Dendritic cell treated with granulocyte-macrophage colony-stimulating factor and Interleukin-4, amounts not matched to agents 40 ng/mL and 50 ng/mL, for 4 days (primary cell): Measurements from ENCODE around the gene TGM6.

Experiments used
- H3K27ac Mint-ChIP-seq: one replicate; pipeline ENCODE4 v1.8.0; 2022; ENCODE audit warnings: mild to moderate bottlenecking, mixed read lengths
- H3K27me3 Mint-ChIP-seq: one replicate; pipeline ENCODE4 v1.8.0; 2022; ENCODE audit warnings: mild to moderate bottlenecking, mixed read lengths
- H3K36me3 Mint-ChIP-seq: one replicate; pipeline ENCODE4 v1.8.0; 2022; ENCODE audit warnings: low read depth, mixed read lengths
- H3K4me1 Mint-ChIP-seq: one replicate; pipeline ENCODE4 v1.8.0; 2022; ENCODE audit warnings: low read depth, mixed read lengths
- H3K4me3 Mint-ChIP-seq: one replicate; pipeline ENCODE4 v1.8.0; 2022; ENCODE audit warnings: mild to moderate bottlenecking, moderate library complexity, mixed read lengths
- H3K9me3 Mint-ChIP-seq: one replicate; pipeline ENCODE4 v1.8.0; 2022; ENCODE audit warnings: mixed read lengths
- intact Hi-C: fragments of 100-400 bp; cut with micrococcal nuclease; formaldehyde crosslinking; loops from one replicate; pipeline ENCODE4 v1.15.0; 2022

The TGM6 gene

DNA sequence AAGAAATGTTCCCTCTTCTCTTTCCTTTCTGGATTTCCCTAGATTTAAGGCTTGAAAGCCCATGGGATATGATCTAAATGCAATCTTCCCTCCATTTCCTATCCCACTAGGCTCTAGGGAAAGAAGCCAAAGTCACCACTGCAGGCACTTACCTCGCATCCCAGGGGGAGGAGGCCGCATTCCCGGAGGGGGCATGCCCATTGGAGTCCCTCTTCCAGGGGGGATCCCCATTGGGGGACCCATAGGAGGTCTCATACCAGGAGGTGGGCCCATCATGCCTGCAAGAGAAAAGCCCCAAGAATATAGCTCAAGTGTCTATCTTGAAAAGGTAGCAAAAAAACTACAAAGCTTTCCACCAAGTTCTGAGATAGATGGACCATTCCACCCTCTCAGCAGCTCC lies 81.8 kb downstream of the TGM6 start:
- H3K36me3 Mint-ChIP-seq = peaks cover 87% of the 10 kb centered on the region
- no peak overlapping the region for H3K4me3 Mint-ChIP-seq
- H3K4me1 Mint-ChIP-seq = peaks cover 6% of the 10 kb centered on the region
- H3K27ac Mint-ChIP-seq = no peak overlapping the region
- H3K9me3 Mint-ChIP-seq = no peaks in the 10 kb centered on the region
- intact Hi-C loops = no loop called here
- H3K27me3 Mint-ChIP-seq = no peaks in the 10 kb centered on the region

DNA sequence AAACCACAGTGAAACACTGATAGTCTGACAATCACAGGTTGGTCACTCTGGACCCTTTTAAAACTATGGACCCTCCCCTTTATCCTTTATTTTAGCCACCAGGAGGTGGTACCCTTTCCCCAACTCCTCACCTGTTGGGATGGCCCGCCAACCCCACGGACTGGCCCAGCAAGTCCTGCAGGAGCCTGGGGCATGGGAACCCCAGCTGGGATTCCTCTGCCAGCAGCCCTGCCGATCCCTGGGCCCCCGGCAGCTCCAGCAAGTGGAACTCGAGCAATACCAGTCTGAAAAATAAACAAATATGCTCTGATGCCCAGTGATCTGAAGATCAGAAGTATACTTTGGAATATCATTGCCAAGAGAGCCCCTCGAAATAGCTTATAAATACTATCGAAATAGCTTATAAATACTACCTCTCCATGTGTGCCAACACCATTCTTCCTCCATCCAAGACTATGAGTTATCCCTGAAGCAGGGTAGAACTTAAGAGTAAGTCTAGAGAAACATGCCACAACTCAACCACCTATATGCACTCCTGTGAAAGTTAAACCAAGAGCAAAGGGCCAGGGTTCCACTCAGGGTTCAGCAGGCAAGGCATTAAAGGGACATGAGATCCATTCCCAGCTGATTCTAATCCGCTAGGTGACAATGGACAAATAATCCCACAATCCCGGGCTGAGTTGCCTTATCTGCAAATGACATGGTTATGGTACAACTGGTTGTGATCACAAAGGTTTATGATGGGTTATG lies 83.1 kb downstream of the TGM6 start:
- Mint-ChIP-seq H3K4me1 (peaks cover 19% of the 10 kb centered on the region), H3K27me3 (no peaks in the 10 kb centered on the region), H3K9me3 (no peaks in the 10 kb centered on the region), H3K36me3 (peaks cover 96% of the 10 kb centered on the region), H3K27ac (no peak overlapping the region), H3K4me3 (no peak overlapping the region)
- intact Hi-C loops = no loop called here

DNA sequence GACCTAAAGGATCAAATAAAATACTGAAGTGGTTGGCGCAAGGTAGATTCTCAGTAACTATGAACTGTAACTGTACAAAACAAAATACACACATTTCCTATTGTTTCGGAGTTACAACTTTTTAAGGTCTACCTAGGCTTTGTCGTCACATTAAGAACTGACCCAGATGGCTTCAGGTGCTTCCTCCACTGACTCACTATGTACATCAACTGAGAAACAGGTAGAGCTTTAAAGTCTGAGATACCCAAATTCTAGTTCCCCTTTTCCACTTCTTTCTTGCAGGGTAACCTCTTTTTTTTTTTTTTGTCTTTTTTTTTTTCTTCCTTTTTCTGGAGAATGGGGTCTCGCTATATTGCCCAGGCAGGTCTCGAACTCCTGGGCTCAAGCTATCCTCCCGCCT lies 84.4 kb downstream of the TGM6 start:
- H3K36me3 Mint-ChIP-seq = peaks cover 92% of the 10 kb centered on the region
- H3K27me3 Mint-ChIP-seq = no peaks in the 10 kb centered on the region
- peaks cover 32% of the 10 kb centered on the region for H3K4me1 Mint-ChIP-seq
- no peaks in the 10 kb centered on the region for H3K9me3 Mint-ChIP-seq
- no peak overlapping the region for H3K27ac Mint-ChIP-seq
- intact Hi-C loops = no loop called here
- no peak overlapping the region for H3K4me3 Mint-ChIP-seq

DNA sequence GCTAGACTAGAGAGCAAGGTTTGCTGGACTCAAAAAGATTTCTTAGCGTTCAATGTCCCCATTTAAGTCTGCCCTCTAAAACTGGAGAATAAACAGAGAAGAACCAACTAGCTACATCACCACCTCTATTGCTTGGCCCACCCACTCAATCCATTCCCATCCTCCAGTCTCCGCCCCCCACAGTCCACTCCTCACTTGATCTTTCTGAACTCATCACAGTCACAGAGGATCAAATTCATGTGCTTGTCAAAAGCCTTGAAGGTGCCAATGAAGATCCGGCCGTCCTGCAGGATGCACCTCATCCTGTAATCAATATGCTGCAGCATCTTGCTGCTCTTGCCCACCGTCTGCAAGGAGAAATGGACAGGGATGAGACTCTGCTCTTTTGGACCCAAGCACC lies 86.7 kb downstream of the TGM6 start:
- intact Hi-C loops = no loop called here
- H3K27ac Mint-ChIP-seq = no peak overlapping the region
- H3K27me3 Mint-ChIP-seq = no peaks in the 10 kb centered on the region
- peaks cover 41% of the 10 kb centered on the region for H3K4me1 Mint-ChIP-seq
- peaks cover 76% of the 10 kb centered on the region for H3K36me3 Mint-ChIP-seq
- H3K9me3 Mint-ChIP-seq = no peaks in the 10 kb centered on the region
- no peak overlapping the region for H3K4me3 Mint-ChIP-seq

DNA sequence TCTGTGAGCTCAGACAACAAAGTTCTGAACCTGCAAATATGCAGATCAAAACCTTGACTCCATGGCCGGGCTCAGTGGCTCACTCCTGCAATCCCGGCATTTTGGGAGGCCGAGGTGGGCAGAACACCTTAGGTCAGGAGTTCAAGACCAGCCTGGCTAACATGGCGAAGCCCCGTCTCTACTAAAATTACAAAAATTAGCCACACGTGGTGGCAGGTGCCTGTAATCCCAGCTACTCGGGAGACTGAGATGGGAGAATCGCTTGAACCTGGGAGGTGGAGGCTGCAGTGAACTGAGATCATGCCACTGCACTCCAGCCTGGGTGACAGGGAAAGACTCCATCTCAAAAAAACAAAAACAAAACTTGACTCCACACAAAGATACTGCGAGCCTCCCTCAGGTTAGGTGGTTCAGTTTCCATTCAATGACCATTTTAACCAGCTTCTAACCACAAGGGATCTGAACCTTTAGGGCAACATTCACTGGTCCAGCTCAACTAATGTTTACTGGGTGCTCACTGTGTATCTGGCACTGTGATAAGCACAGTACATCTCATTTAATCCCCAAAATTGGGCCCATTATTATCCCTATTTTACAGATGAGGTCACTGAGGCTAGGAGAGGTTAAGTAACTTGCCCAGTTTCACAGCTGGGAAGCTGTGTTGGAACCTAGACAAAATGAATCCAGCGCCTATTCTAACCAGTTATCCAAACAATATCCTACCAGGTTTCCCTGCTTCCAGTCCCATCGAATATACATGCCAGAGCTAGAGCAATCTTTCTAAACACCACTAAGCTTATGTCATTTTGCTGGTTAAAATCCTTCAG lies 88.1 kb downstream of the TGM6 start:
- intact Hi-C loops = no loop called here

DNA sequence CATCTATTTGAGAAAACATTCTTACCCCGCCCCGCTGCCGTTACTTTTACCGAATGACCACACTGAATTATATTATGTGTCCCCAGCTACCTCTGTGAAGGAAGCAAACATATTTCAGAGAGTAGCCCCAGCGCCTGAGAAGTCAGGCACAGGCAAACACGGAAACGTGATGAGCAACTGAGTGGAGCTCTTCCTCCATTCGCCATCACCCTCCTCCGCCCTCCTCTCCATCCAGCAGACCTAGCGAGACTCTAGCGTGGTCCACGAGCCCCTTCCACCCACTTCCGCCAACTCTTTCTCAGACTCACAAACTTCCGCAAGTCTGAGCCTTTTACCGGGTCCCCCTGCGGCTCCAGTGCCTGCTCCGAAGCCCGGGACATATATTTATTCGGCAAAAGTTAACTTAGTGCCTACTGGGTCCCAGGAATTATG lies 89.3 kb downstream of the TGM6 start:
- peak overlapping the region; percentile 98 for H3K27ac Mint-ChIP-seq
- no peaks in the 10 kb centered on the region for H3K9me3 Mint-ChIP-seq
- H3K27me3 Mint-ChIP-seq = no peaks in the 10 kb centered on the region
- intact Hi-C loops = loop anchor here (1.0 to 2.0 kb wide), 2 partner anchors 39 to 55 kb away; no protein-coding TSS in a partner anchor
- peaks cover 41% of the 10 kb centered on the region for H3K4me1 Mint-ChIP-seq
- H3K4me3 Mint-ChIP-seq = peak overlapping the region; percentile 97
- peaks cover 50% of the 10 kb centered on the region for H3K36me3 Mint-ChIP-seq

More for the DNA sequence above, 88.1 kb downstream of the TGM6 start:
- H3K27ac Mint-ChIP-seq = no peak overlapping the region
- H3K9me3 Mint-ChIP-seq = no peaks in the 10 kb centered on the region
- peaks cover 63% of the 10 kb centered on the region for H3K36me3 Mint-ChIP-seq
- peak overlapping the region; percentile 14 for H3K4me3 Mint-ChIP-seq
- no peaks in the 10 kb centered on the region for H3K27me3 Mint-ChIP-seq
- H3K4me1 Mint-ChIP-seq = peaks cover 41% of the 10 kb centered on the region

DNA sequence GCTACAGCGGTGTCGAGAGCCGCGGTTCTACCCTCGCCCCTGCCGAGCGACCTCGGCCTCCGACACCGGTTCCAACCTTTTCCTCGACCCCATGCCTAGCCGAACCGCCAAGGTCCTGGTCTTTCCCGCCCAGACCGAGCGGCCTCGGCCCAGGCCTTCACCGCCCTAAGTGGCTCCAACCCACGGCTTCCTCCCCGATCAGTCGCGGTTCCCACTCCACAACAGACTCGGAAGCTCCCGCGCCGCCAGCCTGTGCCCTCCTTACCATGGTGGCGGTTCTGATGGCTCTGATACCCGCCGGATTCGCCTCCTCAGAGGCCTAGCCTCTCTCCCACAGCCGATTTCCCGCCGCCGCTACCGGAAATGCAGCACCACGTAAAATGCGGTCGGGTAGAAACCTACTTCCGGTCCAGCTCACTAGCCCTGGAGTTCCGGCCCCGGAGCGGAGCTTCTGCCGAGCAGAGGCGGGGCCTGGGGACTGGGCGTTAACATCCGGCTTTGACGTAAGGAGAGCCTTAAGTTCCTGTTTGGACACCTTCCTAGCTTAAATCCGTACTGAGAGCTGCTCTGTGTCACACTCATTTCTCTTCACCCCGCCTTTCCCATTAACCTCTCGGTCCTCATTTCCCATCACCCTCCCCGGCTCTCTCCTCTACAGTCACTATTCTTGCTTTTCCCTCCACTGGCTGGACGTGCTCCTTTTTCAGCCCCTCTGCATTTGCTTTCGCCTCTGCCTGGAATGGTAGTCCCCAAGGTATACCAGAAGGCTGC lies 89.9 kb downstream of the TGM6 start, which contains the start of gene SNRPB:
TSS of gene SNRPB (minus strand) at position 367 of the 771 bp plus-strand sequence. CDS start at position 268, 99 bp downstream.
- Mint-ChIP-seq H3K9me3 (no peaks in the 10 kb centered on the region), H3K4me1 (peaks cover 41% of the 10 kb centered on the region), H3K36me3 (peaks cover 44% of the 10 kb centered on the region), H3K27me3 (no peaks in the 10 kb centered on the region), H3K4me3 (peak within 1 kb of the TSS; percentile 97), H3K27ac (peak within 1 kb of the TSS; percentile 98)
- intact Hi-C loops = loop anchor here (1.0 to 2.0 kb wide), 2 partner anchors 39 to 54 kb away; no protein-coding TSS in a partner anchor

DNA sequence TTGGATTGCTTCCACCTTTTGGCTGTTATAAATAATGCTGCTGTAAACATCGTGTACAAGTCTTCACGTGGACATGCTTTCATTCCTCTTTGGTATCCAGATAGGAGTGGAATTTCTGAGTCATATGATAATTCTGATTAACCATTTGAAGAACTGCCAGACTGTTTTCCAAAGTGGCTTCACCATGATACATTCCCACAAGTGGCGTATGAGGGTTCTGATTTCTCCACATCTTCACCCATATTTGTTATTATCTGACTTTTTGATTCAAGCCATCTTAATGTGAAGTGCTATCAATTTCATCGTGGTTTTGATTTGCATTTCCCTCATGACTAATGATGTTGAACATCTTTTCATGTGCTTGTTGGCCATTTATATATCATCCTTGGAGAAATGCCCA lies 92.8 kb downstream of the TGM6 start:
- intact Hi-C loops = no loop called here
- H3K4me3 Mint-ChIP-seq = no peak overlapping the region
- peaks cover 24% of the 10 kb centered on the region for H3K4me1 Mint-ChIP-seq
- no peaks in the 10 kb centered on the region for H3K27me3 Mint-ChIP-seq
- no peaks in the 10 kb centered on the region for H3K9me3 Mint-ChIP-seq
- H3K27ac Mint-ChIP-seq = no peak overlapping the region
- peaks cover 22% of the 10 kb centered on the region for H3K36me3 Mint-ChIP-seq

DNA sequence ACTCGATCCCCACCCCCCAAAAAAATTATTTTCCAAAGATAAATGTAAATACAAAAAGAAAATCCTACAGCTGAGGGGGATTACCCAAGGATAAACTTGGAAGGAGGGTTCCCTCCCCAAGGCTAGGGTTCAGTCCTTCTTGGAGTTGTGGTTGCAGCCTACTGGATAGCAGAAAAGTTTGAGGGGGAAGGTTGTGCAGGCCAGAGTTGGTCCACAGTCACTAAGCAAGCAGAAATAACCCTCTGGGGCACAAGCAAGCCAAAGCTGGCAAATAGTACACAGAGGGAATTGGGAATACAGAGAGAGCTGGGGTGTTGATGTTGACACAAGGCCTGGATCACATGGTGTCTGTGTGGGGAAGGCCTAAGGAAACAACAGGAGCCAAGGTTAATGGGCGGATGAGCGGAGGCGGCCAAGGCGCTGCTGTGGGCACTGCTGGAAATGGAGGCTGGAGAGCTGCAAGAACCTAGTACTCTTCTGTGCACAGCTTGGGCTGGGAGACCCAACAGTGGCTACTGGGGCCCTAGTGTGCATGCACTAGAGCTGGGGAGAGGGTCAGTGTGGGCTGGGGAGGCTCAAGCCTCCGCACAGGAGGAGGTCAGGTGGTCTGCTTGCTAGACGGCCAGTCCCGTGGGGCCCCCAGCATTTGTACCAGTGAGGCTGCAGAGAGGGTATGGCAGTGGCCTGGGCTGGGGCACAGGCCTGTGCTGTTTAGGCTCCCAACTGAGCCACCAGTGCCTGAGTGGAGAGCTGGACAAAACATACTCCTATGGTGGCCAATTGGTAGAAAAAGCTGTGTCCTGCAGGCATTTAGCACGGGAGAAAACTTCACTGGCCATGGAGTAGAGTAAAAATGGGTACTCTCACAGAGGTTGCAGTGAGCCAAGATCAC lies 95.4 kb downstream of the TGM6 start:
- intact Hi-C loops = no loop called here
- Mint-ChIP-seq H3K27ac (no peak overlapping the region), H3K4me3 (no peak overlapping the region)

DNA sequence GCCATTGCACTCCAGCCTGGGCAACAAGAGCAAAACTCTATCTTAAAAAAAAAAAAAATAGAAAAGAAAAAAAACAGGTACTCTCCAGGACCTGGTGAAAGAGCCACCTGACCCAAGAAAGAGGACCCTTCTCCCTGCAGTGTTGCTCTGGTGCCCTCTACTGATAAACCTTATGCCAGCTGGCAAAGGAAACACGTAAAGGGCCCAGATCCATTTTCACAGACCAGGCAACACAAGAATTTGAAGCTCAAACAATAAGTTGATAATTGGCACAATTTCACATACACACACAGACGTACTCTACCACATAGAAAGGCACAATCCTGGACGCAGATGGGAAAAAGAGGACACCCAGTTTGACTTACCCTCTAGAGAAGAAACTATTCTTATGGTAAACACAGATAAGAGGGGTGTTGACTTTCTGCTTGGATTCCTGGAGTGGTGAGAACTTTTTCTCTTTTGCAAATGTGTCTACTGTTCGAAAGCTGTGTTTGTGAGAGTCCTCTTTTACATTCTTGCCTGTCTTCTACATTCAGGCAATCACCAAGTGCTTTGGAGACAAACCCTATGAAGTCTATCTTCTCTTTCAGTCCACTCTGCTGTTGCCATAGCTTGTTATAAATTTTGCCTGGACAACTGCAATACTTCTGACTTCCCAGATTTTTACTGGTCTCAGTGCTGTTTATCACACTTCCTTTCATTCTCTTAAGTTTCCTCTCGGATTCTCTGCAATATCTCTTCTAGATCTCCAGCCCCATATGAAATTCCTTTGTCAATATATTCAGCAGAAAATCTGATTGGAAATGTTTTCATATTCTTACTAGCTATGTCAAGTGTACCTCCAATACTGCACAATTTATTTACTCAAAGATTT lies 96.3 kb downstream of the TGM6 start:
- Mint-ChIP-seq H3K4me1 (no peaks in the 10 kb centered on the region), H3K36me3 (peaks cover 28% of the 10 kb centered on the region), H3K27me3 (no peaks in the 10 kb centered on the region), H3K27ac (no peak overlapping the region), H3K9me3 (peaks cover 16% of the 10 kb centered on the region), H3K4me3 (no peak overlapping the region)
- intact Hi-C loops = no loop called here

More for the DNA sequence above, 95.4 kb downstream of the TGM6 start:
- H3K4me1 Mint-ChIP-seq = peaks cover 4% of the 10 kb centered on the region
- no peaks in the 10 kb centered on the region for H3K27me3 Mint-ChIP-seq
- H3K9me3 Mint-ChIP-seq = peaks cover 11% of the 10 kb centered on the region
- H3K36me3 Mint-ChIP-seq = peaks cover 19% of the 10 kb centered on the region

DNA sequence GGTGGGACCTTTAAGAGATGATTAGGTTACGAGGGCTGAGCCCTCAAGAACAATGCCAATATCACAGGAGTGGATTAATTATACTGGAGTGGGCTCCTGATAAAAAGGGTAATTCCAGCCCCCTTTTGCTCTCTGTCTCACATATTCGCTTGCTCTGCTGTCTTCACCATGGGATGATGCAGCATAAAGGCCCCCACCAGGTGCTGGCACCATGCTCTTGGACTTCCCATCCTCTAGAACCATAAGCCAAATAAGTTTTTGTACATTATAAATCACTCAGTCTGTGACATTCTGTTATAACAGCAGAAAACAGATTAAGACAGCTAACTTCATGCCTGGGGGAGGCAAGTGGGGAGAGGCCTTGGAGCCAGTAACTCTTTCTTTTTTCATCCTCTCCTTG lies 99.7 kb downstream of the TGM6 start:
- Mint-ChIP-seq H3K36me3 (peaks cover 56% of the 10 kb centered on the region), H3K4me1 (no peaks in the 10 kb centered on the region), H3K9me3 (peaks cover 16% of the 10 kb centered on the region), H3K27ac (no peak overlapping the region), H3K27me3 (no peaks in the 10 kb centered on the region), H3K4me3 (no peak overlapping the region)
- intact Hi-C loops = no loop called here
